Fibroblast of lung (primary cell): ENCODE results near the gene PSMB2.

ENCODE experiments used
- CTCF ChIP-seq, 2 donors: IDR thresholded peaks in 1 of 2; conservative IDR thresholded peaks in 1 of 2; 1 replicate in 1 of 2; 2 replicates in 1 of 2; pipeline ENCODE4 v1.5.1; 2011 to 2012; ENCODE audit warnings: low read length in 2 of 2, control low read depth in 1 of 2, inconsistent platforms in 1 of 2, low read depth in 1 of 2, mild to moderate bottlenecking in 1 of 2
- EZH2 ChIP-seq: IDR thresholded peaks from 2 replicates; pipeline ENCODE4 v1.5.1; 2012; ENCODE audit warnings: low read length, control low read depth, mild to moderate bottlenecking; ENCODE audit errors: missing control alignments

DNA sequence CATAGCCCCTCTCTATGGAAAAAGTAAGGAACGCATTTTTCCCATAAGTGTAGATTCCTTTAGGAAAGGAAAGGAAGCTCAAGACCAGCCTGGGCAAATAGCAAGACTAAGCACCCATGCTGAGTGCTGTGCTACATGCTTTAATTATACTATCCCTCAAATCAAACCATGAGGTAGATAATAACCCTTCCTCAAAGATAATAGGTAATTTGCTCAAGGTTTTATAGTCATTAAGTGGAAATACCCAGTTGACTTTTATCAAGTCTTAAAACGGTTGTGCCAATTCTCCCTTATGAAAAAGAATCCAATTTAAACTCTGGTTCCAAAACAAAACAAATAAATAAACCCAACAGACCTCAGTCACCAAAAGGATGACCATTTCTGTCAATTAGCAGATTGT is 87.5 kb downstream of the PSMB2 start:
- TF ChIP-seq CTCF (conservative IDR thresholded peaks at IDR 0.05 in 1 of 2, IDR thresholded peaks at IDR 0.05 in 1 of 2; ENCODE audit: low read depth in 1 of 2, low read length in 2 of 2) (no peak), EZH2 (no peak)
